Astrocyte (in vitro differentiated cells and primary cell): ENCODE data around the gene TOGARAM2. TPM values are rescaled to one million over a fixed set of nuclear protein-coding genes. Genes with fewer than 3 reads are reported as not detected.

ENCODE experiments used
- DNase-seq: peaks from one replicate; pipeline ENCODE4 v3.0.0-alpha.2; 2010; ENCODE audit warnings: low read depth
- FAIRE-seq: peaks from 2 replicates; lab custom pipeline; 2011; peaks lifted over from hg19 to GRCh38; lab: Jason Lieb, UNC
- H2AFZ ChIP-seq: 2 replicates; pipeline ENCODE4 v1.6.0; 2012; ENCODE audit warnings: low read depth, low read length, inconsistent platforms
- H3K27ac ChIP-seq: 2 replicates; pipeline ENCODE4 v1.5.1; 2011; ENCODE audit warnings: low read depth, low read length, inconsistent platforms
- H3K27me3 ChIP-seq: 2 replicates; pipeline ENCODE4 v1.6.0; 2011; ENCODE audit warnings: low read length, inconsistent platforms; ENCODE audit not compliant: insufficient read depth
- H3K36me3 ChIP-seq: 2 replicates; pipeline ENCODE4 v1.5.1; 2011; ENCODE audit warnings: low read length, inconsistent platforms; ENCODE audit not compliant: insufficient read depth
- H3K4me1 ChIP-seq: 2 replicates; pipeline ENCODE4 v1.5.1; 2011; ENCODE audit warnings: low read length, inconsistent platforms; ENCODE audit not compliant: insufficient read depth
- H3K4me2 ChIP-seq: 2 replicates; pipeline ENCODE4 v1.6.0; 2012; ENCODE audit warnings: low read length, inconsistent platforms
- H3K4me3 ChIP-seq: 2 replicates; pipeline ENCODE4 v1.5.1; 2011; ENCODE audit warnings: low read depth, mild to moderate bottlenecking, low read length, inconsistent platforms; ENCODE audit not compliant: insufficient read depth
- H3K79me2 ChIP-seq: 2 replicates; pipeline ENCODE4 v1.6.0; 2012; ENCODE audit warnings: mild to moderate bottlenecking, low read length, inconsistent platforms; ENCODE audit not compliant: insufficient read depth
- H3K9ac ChIP-seq: 2 replicates; pipeline ENCODE4 v1.6.0; 2012; ENCODE audit warnings: mild to moderate bottlenecking, low read length, inconsistent platforms
- H3K9me3 ChIP-seq: 2 replicates; pipeline ENCODE4 v1.5.1; 2012; ENCODE audit warnings: low read depth, mild to moderate bottlenecking, low read length, inconsistent platforms; ENCODE audit not compliant: insufficient read depth
- H4K20me1 ChIP-seq: 2 replicates; pipeline ENCODE4 v1.6.0; 2012; ENCODE audit warnings: low read length, inconsistent platforms; ENCODE audit not compliant: insufficient read depth
- H3K27ac Mint-ChIP-seq: one replicate; pipeline ENCODE4 v1.8.0; 2021; ENCODE audit warnings: mild to moderate bottlenecking, mixed read lengths; ENCODE audit not compliant: unreplicated experiment
- H3K27me3 Mint-ChIP-seq: one replicate; pipeline ENCODE4 v1.8.0; 2021; ENCODE audit warnings: low read depth, mixed read lengths; ENCODE audit not compliant: unreplicated experiment
- H3K36me3 Mint-ChIP-seq: one replicate; pipeline ENCODE4 v1.8.0; 2021; ENCODE audit warnings: low read depth, mixed read lengths; ENCODE audit not compliant: unreplicated experiment
- H3K4me1 Mint-ChIP-seq: one replicate; pipeline ENCODE4 v1.8.0; 2021; ENCODE audit warnings: low read depth, mixed read lengths; ENCODE audit not compliant: unreplicated experiment
- H3K4me3 Mint-ChIP-seq: one replicate; pipeline ENCODE4 v1.8.0; 2021; ENCODE audit warnings: mild to moderate bottlenecking, moderate library complexity, mixed read lengths; ENCODE audit not compliant: unreplicated experiment
- H3K9me3 Mint-ChIP-seq: one replicate; pipeline ENCODE4 v1.8.0; 2021; ENCODE audit warnings: mild to moderate bottlenecking, mixed read lengths; ENCODE audit not compliant: unreplicated experiment
- EZH2 ChIP-seq: IDR thresholded peaks from 2 replicates; pipeline ENCODE4 v1.6.1; 2012; ENCODE audit warnings: mild to moderate bottlenecking, low read length, inconsistent platforms; ENCODE audit not compliant: insufficient read depth
- total RNA-seq: library from RNA; stranded (reverse); gene quantifications from 2 replicates; pipeline ENCODE4 v1.2.1, GENCODE V29; 2021
- TF ChIP-seq, protein P1 (sequence below): IDR thresholded peaks from 2 replicates; pipeline ENCODE4 v1.5.1; 2011; ENCODE audit warnings: low read depth, mild to moderate bottlenecking, inconsistent platforms, low read length, moderate library complexity; ENCODE audit not compliant: insufficient read depth

TOGARAM2 gene
- total RNA-seq, 1 donor from 2014 or later, result 0.73 TPM

DNA sequence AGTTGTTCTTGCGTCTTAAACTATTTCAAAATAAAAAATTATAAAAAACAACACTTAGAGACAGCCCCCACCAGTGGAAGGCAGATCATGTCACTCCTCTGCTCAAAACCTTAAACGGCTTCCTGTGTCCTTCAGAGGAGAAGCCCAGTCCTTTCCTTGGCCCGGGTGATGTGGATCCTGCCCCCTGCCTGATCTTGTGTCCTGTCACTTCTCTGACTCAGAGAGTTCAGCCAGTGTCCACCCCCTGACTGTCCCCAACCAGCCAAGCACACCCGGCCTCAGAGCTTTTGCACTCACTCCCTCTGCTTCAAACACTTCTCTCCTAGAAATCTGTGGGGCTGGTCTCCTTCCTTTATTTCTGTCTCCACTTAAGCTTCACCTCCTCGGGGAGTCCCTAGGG, 35.4 kb downstream of the TOGARAM2 start:
- H3K36me3 ChIP-seq, result no peaks in the 10 kb centered on the region
- H3K36me3 Mint-ChIP-seq, result peaks cover 1% of the 10 kb centered on the region
- no peak overlapping the region for H3K4me3 ChIP-seq
- no peak overlapping the region for H3K4me2 ChIP-seq
- H3K27ac ChIP-seq, result no peak overlapping the region
- no peak overlapping the region for H3K27ac Mint-ChIP-seq
- H3K27me3 Mint-ChIP-seq, result peaks cover 39% of the 10 kb centered on the region
- no peak overlapping the region for H3K4me3 Mint-ChIP-seq
- H3K4me1 ChIP-seq, result peaks cover 33% of the 10 kb centered on the region
- H2AFZ ChIP-seq, result no peak overlapping the region
- no peaks in the 10 kb centered on the region for H3K27me3 ChIP-seq
- peaks cover 14% of the 10 kb centered on the region for H3K4me1 Mint-ChIP-seq
- H3K79me2 ChIP-seq, result no peaks in the 10 kb centered on the region
- DNase-seq (no peak), FAIRE-seq (no peak)
- no peaks in the 10 kb centered on the region for H4K20me1 ChIP-seq
- H3K9ac ChIP-seq, result no peak overlapping the region
- TF ChIP-seq EZH2, result no peak
- TF ChIP-seq, protein P1, sequence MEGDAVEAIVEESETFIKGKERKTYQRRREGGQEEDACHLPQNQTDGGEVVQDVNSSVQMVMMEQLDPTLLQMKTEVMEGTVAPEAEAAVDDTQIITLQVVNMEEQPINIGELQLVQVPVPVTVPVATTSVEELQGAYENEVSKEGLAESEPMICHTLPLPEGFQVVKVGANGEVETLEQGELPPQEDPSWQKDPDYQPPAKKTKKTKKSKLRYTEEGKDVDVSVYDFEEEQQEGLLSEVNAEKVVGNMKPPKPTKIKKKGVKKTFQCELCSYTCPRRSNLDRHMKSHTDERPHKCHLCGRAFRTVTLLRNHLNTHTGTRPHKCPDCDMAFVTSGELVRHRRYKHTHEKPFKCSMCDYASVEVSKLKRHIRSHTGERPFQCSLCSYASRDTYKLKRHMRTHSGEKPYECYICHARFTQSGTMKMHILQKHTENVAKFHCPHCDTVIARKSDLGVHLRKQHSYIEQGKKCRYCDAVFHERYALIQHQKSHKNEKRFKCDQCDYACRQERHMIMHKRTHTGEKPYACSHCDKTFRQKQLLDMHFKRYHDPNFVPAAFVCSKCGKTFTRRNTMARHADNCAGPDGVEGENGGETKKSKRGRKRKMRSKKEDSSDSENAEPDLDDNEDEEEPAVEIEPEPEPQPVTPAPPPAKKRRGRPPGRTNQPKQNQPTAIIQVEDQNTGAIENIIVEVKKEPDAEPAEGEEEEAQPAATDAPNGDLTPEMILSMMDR, result no peak
- H3K9me3 ChIP-seq, result no peaks in the 10 kb centered on the region
- H3K9me3 Mint-ChIP-seq, result peaks cover 3% of the 10 kb centered on the region

GRCh38 chr2:29017716-29018435, 36.8 kb downstream of the TOGARAM2 start:
- Mint-ChIP-seq H3K4me1 (peaks cover 9% of the 10 kb centered on the region), H3K4me3 (no peak overlapping the region), H3K27me3 (peaks cover 45% of the 10 kb centered on the region), H3K27ac (no peak overlapping the region), H3K36me3 (peaks cover 3% of the 10 kb centered on the region), H3K9me3 (peaks cover 3% of the 10 kb centered on the region)
- H3K4me1 ChIP-seq, result peaks cover 24% of the 10 kb centered on the region
- FAIRE-seq, result no peak
- H3K9ac ChIP-seq, result no peak overlapping the region
- H2AFZ ChIP-seq, result no peak overlapping the region
- no peaks in the 10 kb centered on the region for H3K79me2 ChIP-seq
- no peak overlapping the region for H3K4me3 ChIP-seq
- TF ChIP-seq EZH2, result no peak
- TF ChIP-seq, protein P1, result no peak
- no peaks in the 10 kb centered on the region for H4K20me1 ChIP-seq
- H3K9me3 ChIP-seq, result no peaks in the 10 kb centered on the region
- no peaks in the 10 kb centered on the region for H3K36me3 ChIP-seq
- no peaks in the 10 kb centered on the region for H3K27me3 ChIP-seq
- H3K27ac ChIP-seq, result no peak overlapping the region
- H3K4me2 ChIP-seq, result no peak overlapping the region
- no peak for DNase-seq

DNA sequence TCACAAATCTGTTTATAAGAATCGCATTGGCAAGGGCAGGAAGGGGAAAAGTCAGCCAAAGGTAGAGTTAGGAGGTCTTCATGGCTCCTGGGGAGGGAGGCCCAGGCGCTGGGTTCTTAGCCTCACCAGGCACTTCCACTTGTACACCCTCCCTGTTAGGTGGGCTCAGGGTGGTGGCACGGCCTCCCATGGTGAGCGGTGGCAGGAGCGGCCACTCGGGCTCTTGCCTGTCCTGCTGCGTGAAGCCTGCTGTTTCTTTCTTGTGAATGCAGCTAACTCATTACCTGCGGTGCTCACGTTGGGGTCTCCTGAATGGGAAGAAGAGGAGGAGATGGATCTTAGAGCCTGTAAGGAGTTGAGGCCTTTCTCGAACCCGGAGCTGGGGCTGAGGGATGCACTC, 40.8 kb downstream of the TOGARAM2 start:
- Histone ChIP-seq H3K4me3 (no peak overlapping the region), H3K4me2 (no peak overlapping the region), H3K79me2 (no peaks in the 10 kb centered on the region), H3K36me3 (no peaks in the 10 kb centered on the region), H3K4me1 (peaks cover 5% of the 10 kb centered on the region), H3K27me3 (no peaks in the 10 kb centered on the region), H3K27ac (no peak overlapping the region), H2AFZ (no peak overlapping the region), H3K9me3 (no peaks in the 10 kb centered on the region), H3K9ac (no peak overlapping the region), H4K20me1 (no peaks in the 10 kb centered on the region)
- DNase-seq, result no peak
- Mint-ChIP-seq H3K4me1 (no peaks in the 10 kb centered on the region), H3K4me3 (no peak overlapping the region), H3K36me3 (peaks cover 3% of the 10 kb centered on the region), H3K27me3 (peaks cover 51% of the 10 kb centered on the region), H3K27ac (no peak overlapping the region), H3K9me3 (peaks cover 3% of the 10 kb centered on the region)
- no peak for FAIRE-seq
- TF ChIP-seq EZH2, result no peak
- TF ChIP-seq, protein P1, result no peak
